ENCODE measurements around the gene RPUSD1. TPM values are rescaled to one million over a fixed set of nuclear protein-coding genes. Genes with fewer than 3 reads are reported as not detected.

The RPUSD1 gene
- total RNA-seq, 1 donor from 2014 or later: 14.2 TPM

GRCh38 chr16:825341-826061 is 37.3 kb upstream of the RPUSD1 start:
- no peaks in the 10 kb centered on the region for H3K9me3 ChIP-seq
- TF ChIP-seq, protein P1, sequence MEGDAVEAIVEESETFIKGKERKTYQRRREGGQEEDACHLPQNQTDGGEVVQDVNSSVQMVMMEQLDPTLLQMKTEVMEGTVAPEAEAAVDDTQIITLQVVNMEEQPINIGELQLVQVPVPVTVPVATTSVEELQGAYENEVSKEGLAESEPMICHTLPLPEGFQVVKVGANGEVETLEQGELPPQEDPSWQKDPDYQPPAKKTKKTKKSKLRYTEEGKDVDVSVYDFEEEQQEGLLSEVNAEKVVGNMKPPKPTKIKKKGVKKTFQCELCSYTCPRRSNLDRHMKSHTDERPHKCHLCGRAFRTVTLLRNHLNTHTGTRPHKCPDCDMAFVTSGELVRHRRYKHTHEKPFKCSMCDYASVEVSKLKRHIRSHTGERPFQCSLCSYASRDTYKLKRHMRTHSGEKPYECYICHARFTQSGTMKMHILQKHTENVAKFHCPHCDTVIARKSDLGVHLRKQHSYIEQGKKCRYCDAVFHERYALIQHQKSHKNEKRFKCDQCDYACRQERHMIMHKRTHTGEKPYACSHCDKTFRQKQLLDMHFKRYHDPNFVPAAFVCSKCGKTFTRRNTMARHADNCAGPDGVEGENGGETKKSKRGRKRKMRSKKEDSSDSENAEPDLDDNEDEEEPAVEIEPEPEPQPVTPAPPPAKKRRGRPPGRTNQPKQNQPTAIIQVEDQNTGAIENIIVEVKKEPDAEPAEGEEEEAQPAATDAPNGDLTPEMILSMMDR (IDR thresholded peaks at IDR 0.05): no peak
- H3K4me1 ChIP-seq: no peaks in the 10 kb centered on the region
- no peak overlapping the region for H3K27ac ChIP-seq
- H3K27me3 ChIP-seq: no peaks in the 10 kb centered on the region
- ATAC-seq (no peak), DNase-seq (no peak)
- no peak overlapping the region for H3K4me3 ChIP-seq
- no peaks in the 10 kb centered on the region for H3K36me3 ChIP-seq
- intact Hi-C loops (cut with DNase I): no loop called here

DNA sequence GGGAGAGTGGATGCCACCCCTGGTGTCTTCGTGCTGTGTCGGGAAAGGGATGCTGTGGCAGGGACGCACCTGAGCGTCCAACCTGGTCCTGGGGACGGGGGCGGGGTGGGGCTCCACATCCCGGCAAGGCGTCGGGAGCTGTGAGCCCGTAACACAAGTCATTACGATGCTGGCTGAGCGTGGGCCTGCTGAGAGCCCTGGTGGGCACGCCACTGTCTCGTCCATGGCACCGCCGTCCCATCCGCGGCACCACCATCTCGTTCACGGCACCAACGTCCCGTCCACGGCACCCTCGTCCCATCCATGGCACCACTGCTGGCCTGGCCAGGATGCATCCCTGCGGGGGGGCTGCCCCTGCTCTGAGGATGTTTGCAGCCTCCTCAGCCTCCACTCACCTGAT is 36.4 kb upstream of the RPUSD1 start:
- peaks cover 1% of the 10 kb centered on the region for H3K27me3 ChIP-seq
- no peak for DNase-seq
- no peaks in the 10 kb centered on the region for H3K9me3 ChIP-seq
- no peak for ATAC-seq
- TF ChIP-seq, protein P1 (IDR thresholded peaks at IDR 0.05): no peak
- no peak overlapping the region for H3K4me3 ChIP-seq
- no peaks in the 10 kb centered on the region for H3K4me1 ChIP-seq
- intact Hi-C loops (cut with DNase I): no loop called here
- H3K36me3 ChIP-seq: no peaks in the 10 kb centered on the region
- H3K27ac ChIP-seq: no peak overlapping the region

DNA sequence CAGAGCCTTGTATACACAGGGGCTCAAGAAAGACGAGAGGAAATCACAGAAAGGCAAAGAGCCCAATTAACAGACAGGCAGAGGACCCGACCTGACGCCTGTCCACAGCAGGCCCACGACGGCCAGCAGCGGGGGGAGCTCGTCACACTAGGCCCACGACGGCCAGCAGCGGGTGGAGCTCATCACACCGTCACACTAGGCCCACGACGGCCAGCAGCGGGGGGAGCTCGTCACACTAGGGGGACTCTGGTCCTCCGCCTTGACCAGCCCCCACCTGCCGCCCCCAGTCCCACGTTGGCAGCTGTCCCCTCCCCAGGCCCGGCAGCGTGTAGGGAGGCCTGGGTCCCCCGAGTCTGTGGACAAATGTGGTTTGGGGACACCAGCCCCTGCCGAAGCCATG is 36.0 kb upstream of the RPUSD1 start:
- no peak for DNase-seq
- Histone ChIP-seq H3K27ac (no peak overlapping the region), H3K36me3 (no peaks in the 10 kb centered on the region), H3K27me3 (peaks cover 3% of the 10 kb centered on the region), H3K9me3 (no peaks in the 10 kb centered on the region), H3K4me1 (no peaks in the 10 kb centered on the region), H3K4me3 (no peak overlapping the region)
- intact Hi-C loops (cut with DNase I): no loop called here
- ATAC-seq: peak; percentile 31
- TF ChIP-seq, protein P1 (IDR thresholded peaks at IDR 0.05): no peak

GRCh38 chr16:822909-823297 is 34.7 kb upstream of the RPUSD1 start:
- intact Hi-C loops (cut with DNase I): no loop called here
- no peaks in the 10 kb centered on the region for H3K4me1 ChIP-seq
- H3K27ac ChIP-seq: no peak overlapping the region
- TF ChIP-seq, protein P1 (IDR thresholded peaks at IDR 0.05): no peak
- ATAC-seq: no peak
- peaks cover 10% of the 10 kb centered on the region for H3K27me3 ChIP-seq
- H3K36me3 ChIP-seq: no peaks in the 10 kb centered on the region
- H3K9me3 ChIP-seq: no peaks in the 10 kb centered on the region
- no peak overlapping the region for H3K4me3 ChIP-seq
- no peak for DNase-seq

DNA sequence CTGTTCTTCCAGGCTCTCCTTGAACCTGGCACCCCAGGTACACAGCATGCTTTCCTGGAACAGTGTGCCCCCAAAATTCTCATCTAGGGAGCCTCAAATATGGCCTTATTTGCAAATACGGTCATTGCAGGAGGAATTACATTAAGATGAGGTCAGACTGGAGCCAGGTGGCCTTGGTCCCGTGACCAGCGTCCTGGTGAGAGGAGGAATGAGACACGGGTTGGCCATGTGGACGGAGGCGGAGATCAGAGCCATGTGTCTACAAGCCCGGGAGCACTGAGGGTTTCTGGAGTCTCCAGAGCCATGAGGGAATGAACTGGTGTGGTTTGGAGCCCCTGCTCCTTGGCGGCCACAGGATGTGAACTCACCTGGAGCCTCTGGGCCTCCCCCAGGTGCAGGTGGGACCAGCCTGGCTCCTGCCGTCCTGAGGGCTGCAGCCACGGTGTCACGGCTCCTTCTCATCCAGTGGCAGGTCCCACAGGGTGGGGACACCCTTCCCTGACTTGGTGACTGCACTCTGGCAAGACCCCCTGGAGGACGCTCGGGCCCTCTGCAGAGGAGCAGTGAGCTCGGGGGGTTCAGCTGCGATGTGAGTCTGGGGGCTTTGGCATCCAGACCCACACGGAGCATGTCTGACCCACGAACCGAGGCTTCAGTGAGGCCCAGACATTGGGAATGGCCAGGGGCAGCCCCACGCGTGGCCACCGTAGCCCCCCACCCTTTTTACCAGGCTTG is 34.2 kb upstream of the RPUSD1 start:
- Histone ChIP-seq H3K27ac (no peak overlapping the region), H3K36me3 (no peaks in the 10 kb centered on the region), H3K9me3 (no peaks in the 10 kb centered on the region), H3K27me3 (peaks cover 13% of the 10 kb centered on the region), H3K4me1 (no peaks in the 10 kb centered on the region), H3K4me3 (no peak overlapping the region)
- TF ChIP-seq, protein P1 (IDR thresholded peaks at IDR 0.05): no peak
- intact Hi-C loops (cut with DNase I): no loop called here
- ATAC-seq: no peak
- no peak for DNase-seq
